A673 (cell line): Measurements from ENCODE around the gene MRFAP1L1. TPM values are rescaled to one million over a fixed set of nuclear protein-coding genes. Genes with fewer than 3 reads are reported as not detected.

Experiments
- BruUV-seq: library from RNA; stranded (reverse); fragments of 400-500 nt; replicated peaks from 2 replicates; lab custom pipeline; 2021; lab: Mats Ljungman, UMichigan
- CTCF ChIA-PET: fragments of 300-600 bp; sonication (Branson Sonifier 250); formaldehyde crosslinking; loops from one replicate; lab custom pipeline; 2022; ENCODE audit warnings: antibody characterized with exemption; lab: Charles Lee
- POLR2A ChIA-PET: fragments of 300-600 bp; sonication (Branson Sonifier 250); formaldehyde crosslinking; loops from one replicate; lab custom pipeline; 2022; ENCODE audit warnings: antibody characterized with exemption; ENCODE audit not compliant: low non-redundant PET; lab: Charles Lee
- DNase-seq: peaks from one replicate; pipeline ENCODE4 v3.0.0-alpha.2; 2015; ENCODE audit warnings: low spot score
- H3K27ac ChIP-seq: fragments of 200-600 bp; sonication (generic); 2 replicates; pipeline ENCODE4 v1.5.1; 2016; ENCODE audit warnings: mixed run types, low read depth, mild to moderate bottlenecking, mixed read lengths, antibody characterized with exemption, low read length; ENCODE audit not compliant: poor library complexity, severe bottlenecking
- H3K27me3 ChIP-seq: fragments of 200-600 bp; sonication (generic); replicated peaks from 2 replicates; pipeline ENCODE4 v1.6.1; 2017; ENCODE audit warnings: mixed run types, low read depth, mild to moderate bottlenecking, mixed read lengths, antibody characterized with exemption, low read length; ENCODE audit not compliant: insufficient read depth, poor library complexity
- H3K36me3 ChIP-seq: fragments of 200-600 bp; sonication (generic); 2 replicates; pipeline ENCODE4 v1.6.1; 2016; ENCODE audit warnings: mixed run types, mild to moderate bottlenecking, mixed read lengths, antibody characterized with exemption, low read length; ENCODE audit not compliant: insufficient read depth, poor library complexity, severe bottlenecking
- H3K4me1 ChIP-seq: fragments of 200-600 bp; sonication (generic); 2 replicates; pipeline ENCODE4 v1.6.1; 2017; ENCODE audit warnings: mixed run types, mild to moderate bottlenecking, mixed read lengths, antibody characterized with exemption, low read length; ENCODE audit not compliant: insufficient read depth, poor library complexity, severe bottlenecking
- H3K4me3 ChIP-seq: fragments of 200-600 bp; sonication (generic); 2 replicates; pipeline ENCODE4 v1.5.1; 2016; ENCODE audit warnings: low read depth, mixed run types, mild to moderate bottlenecking, mixed read lengths, low read length; ENCODE audit not compliant: poor library complexity, severe bottlenecking
- H3K9me3 ChIP-seq: fragments of 200-600 bp; sonication (generic); 2 replicates; pipeline ENCODE4 v1.6.1; 2016; ENCODE audit warnings: mixed run types, low read depth, mild to moderate bottlenecking, mixed read lengths, antibody characterized with exemption, low read length; ENCODE audit not compliant: poor library complexity, severe bottlenecking
- CTCF ChIP-seq: fragments of 300-800, 200-600 bp; sonication (generic); conservative IDR thresholded peaks from 2 replicates; pipeline ENCODE4 v1.5.1; 2017; ENCODE audit warnings: low read depth, mild to moderate bottlenecking, antibody characterized with exemption, low read length, moderate library complexity, mixed read lengths
- EZH2 ChIP-seq: fragments of 200-600 bp; sonication (generic); IDR thresholded peaks from 2 replicates; pipeline ENCODE4 v1.6.1; 2017; ENCODE audit warnings: borderline replicate concordance, low read depth, mild to moderate bottlenecking, mixed read lengths, antibody characterized with exemption, low read length; ENCODE audit not compliant: poor library complexity, severe bottlenecking
- intact Hi-C: fragments of 100-400 bp; cut with micrococcal nuclease; formaldehyde crosslinking; loops from one replicate; pipeline ENCODE4 v1.10.0; 2022; ENCODE audit not compliant: unreplicated experiment
- total RNA-seq: library from RNA; stranded (reverse); gene quantifications from 2 replicates; pipeline ENCODE4 v1.2.3, GENCODE V29; 2021

Gene MRFAP1L1
- total RNA-seq, 1 experiment from 2014 or later = 61.0 TPM

DNA sequence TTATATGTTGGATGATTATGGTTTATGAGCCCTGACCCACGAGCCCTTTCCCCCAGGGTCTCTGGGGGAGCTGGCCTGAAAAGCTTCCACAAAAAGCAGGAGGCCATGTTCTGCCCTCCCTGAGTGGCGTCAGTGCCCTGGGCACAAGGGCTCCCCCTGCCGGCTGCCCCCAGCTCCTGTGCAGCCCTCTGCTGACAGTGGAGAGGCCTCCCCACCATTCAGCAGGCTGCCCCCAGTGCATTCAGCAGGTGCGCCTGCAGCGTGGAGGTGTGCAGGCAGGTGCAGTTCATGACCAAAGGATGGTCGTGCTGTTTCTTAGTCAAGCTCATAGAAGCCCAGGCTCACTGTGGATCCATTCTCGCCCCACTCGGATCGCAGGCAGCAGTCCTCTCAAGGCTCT is 28.5 kb downstream of the MRFAP1L1 start:
- Histone ChIP-seq H3K4me3 (no peak overlapping the region), H3K36me3 (peaks cover 4% of the 10 kb centered on the region), H3K27me3 (no peaks in the 10 kb centered on the region), H3K27ac (no peak overlapping the region), H3K4me1 (peaks cover 5% of the 10 kb centered on the region), H3K9me3 (no peaks in the 10 kb centered on the region)
- no TSS peak for BruUV-seq
- intact Hi-C loops = no loop called here
- no peak for DNase-seq
- TF ChIP-seq EZH2 (no peak), CTCF (no peak)
- CTCF ChIA-PET = interaction anchor here (0.6 kb wide), 1 partner anchor 57 kb away, joined by 7 read pairs; no protein-coding TSS in a partner anchor
- POLR2A ChIA-PET = no interaction called here

DNA sequence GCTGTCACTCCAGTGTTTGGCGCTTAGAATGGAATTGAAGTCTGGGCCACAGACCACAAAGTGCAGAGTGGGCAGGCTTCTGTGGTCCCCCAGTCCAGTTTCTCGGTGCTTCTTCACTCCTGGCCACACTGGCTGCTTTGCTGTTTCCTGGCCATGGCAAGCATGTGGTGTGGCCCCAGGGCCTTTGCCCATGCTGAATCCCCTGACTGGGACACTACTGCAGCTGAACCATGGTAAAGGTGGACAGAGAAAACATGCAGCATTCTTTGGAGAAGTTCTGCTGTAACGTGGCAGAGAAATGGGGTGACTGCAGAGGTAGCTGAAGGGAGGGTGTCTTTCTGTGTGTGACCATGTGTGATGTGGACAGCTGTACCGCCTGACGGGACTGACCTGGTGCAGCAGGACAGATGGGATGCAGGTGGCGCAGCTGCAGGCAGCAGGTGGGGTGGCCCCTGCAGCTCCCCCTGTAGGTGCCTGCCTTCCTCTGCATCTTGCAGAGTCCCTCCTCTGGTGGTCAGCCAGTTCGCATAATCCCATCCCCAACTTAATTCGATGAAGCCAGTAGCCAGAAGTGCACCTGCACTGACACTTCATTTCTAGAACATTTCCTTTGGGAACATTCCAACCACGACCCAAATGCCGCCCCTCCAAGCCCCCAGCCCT is 29.2 kb downstream of the MRFAP1L1 start:
- no peak; the same call in none of the 2 replicates for TF ChIP-seq CTCF
- no peak for TF ChIP-seq EZH2
- H3K36me3 ChIP-seq = peaks cover 11% of the 10 kb centered on the region
- no peaks in the 10 kb centered on the region for H3K9me3 ChIP-seq
- ChIA-PET POLR2A (no interaction called here), CTCF (no interaction called here)
- BruUV-seq = no TSS peak
- H3K4me1 ChIP-seq = peaks cover 12% of the 10 kb centered on the region
- intact Hi-C loops = no loop called here
- no peak for DNase-seq
- H3K4me3 ChIP-seq = no peak overlapping the region
- no peak overlapping the region for H3K27ac ChIP-seq
- no peaks in the 10 kb centered on the region for H3K27me3 ChIP-seq

GRCh38 chr4:6676722-6677558 is 32.7 kb downstream of the MRFAP1L1 start:
- ChIA-PET POLR2A (no interaction called here), CTCF (no interaction called here)
- H3K4me1 ChIP-seq = peaks cover 18% of the 10 kb centered on the region
- H3K36me3 ChIP-seq = peaks cover 16% of the 10 kb centered on the region
- DNase-seq = no peak
- intact Hi-C loops = no loop called here
- BruUV-seq = no TSS peak
- TF ChIP-seq CTCF (no peak), EZH2 (no peak)
- no peaks in the 10 kb centered on the region for H3K9me3 ChIP-seq
- no peak overlapping the region for H3K4me3 ChIP-seq
- H3K27me3 ChIP-seq = no peaks in the 10 kb centered on the region
- no peak overlapping the region for H3K27ac ChIP-seq
